ENCODE results near the gene NEK11.

The NEK11 gene

DNA sequence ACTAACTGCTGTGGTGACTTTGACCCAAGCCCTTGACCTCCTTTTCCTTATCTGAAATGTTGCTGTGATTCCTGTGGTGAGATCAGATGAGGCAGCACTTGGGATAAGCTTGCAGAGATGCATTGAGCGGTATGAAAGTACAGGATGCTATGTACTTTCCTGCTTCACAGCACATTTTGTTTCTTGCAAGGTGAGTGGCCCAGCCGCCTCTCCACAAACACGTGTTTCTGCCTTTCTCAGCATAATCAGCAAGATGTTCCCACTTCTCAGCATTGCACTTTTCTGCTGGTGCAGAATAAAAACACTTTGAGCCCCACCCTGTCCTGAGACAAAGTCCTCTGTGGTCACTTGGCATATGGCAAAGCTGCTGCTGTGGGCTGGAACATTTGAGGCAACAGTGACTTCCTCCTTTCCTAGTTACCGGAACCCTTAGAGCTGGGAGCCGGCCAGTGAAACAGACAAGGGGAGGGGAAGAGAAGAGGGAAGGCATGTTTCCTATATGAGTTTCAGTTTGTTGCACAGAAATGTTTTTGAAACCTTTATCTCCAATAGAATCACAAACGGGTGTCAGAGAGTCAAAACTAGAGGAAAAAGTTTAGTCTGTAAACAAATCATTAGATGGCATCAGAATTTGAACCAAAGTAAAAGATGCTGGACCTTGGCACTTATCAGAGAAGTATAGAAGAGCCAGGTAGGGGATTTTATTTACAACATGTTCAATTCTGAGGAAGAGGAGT lies 359.9 kb downstream of the NEK11 start:
- no peak for TF ChIP-seq GATA2 (IDR thresholded peaks at IDR 0.05; ENCODE audit: low read depth, low read length)
- no peak for TF ChIP-seq GATA3 (IDR thresholded peaks at IDR 0.05; ENCODE audit: low read depth, low read length)

DNA sequence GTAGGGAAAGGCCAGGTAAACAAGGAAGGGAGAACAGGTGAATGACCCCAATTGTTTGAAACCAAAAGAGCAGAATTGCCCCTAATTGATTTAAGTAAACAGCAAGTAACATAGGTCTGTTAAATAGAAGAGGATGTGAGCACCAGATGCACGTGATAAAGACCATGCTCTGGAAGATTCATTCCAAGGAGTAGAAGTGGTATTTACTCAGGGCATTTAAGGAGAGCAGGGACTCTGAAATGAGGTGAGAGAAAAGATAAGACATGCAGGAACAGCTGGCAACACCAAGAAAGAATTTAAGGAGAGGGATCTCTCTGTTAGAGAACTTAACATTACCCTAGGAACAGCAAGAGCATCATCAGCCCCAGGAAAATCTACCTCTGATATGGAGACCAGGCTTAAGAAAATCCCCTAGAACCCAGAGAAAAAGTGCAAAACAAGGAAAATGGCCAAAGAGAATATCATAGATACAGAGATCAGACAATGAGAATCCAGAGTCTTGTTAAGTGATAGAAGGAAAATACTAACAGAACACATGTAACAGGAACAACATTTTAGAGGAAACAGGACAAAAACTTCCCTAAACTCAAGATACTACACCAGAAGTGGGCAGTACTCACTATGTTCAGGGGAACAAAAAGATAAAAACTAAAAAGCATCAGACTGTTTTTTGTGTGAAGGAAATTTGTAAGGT lies 361.3 kb downstream of the NEK11 start:
- TF ChIP-seq GATA2 (IDR thresholded peaks at IDR 0.05; ENCODE audit: low read depth, low read length) (no peak), GATA3 (IDR thresholded peaks at IDR 0.05; ENCODE audit: low read depth, low read length) (no peak)

DNA sequence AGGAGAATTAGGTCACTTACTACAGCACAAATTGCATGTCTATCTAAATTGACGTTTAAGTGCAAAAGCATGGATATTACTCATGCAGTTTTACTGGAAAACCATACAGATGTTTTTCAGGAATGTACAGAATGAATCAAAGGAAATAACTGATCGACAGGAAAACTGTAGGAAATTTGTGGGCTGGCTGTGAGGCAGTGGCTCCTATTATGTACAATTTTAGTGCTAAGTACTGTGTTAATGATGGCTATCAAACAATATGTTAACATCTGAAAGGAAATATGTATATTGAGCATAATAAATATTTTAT lies 361.8 kb downstream of the NEK11 start:
- TF ChIP-seq GATA3 (IDR thresholded peaks at IDR 0.05; ENCODE audit: low read depth, low read length) (no peak), GATA2 (IDR thresholded peaks at IDR 0.05; ENCODE audit: low read depth, low read length) (no peak)

DNA sequence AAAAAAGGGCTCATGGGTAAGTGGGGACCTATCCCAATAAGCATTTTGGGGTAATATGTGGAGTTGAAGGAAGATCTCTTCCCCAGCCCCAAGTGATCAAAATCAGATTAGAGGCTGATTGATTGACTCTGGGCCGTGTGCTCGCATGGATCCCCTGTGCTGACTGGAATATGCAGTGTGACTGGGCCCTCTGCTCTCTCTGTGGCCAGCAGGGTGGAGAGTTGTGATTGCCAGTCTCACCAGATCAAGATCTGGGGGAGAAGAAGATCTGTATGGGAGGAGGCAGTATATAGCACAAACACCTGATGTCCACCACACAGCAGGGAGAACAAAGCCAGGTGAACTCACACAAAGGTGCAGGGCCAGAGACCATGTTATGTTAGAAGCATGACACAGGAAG lies 363.7 kb downstream of the NEK11 start:
- TF ChIP-seq GATA3 (IDR thresholded peaks at IDR 0.05; ENCODE audit: low read depth, low read length) (no peak), GATA2 (IDR thresholded peaks at IDR 0.05; ENCODE audit: low read depth, low read length) (no peak)

DNA sequence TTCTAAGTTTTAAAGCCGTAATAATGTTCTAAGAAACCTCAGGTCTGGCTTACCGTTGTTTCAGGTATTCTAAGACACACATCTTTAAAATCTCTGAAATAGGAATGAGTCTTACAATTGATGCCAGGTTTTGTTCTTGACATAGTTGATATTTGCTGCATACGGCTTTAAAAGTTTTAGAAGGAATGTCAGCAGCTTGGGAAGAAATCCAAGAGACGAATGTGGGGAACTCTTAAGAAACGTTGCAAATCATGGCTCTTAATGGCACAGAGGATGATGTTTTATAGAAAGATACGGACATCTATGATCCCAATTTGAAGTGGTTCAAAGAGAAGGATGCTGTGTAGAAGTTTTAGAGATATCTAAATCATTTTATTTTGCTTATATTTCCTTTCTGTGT lies 366.4 kb downstream of the NEK11 start:
- TF ChIP-seq GATA2 (IDR thresholded peaks at IDR 0.05; ENCODE audit: low read depth, low read length) (no peak), GATA3 (IDR thresholded peaks at IDR 0.05; ENCODE audit: low read depth, low read length) (no peak)

DNA sequence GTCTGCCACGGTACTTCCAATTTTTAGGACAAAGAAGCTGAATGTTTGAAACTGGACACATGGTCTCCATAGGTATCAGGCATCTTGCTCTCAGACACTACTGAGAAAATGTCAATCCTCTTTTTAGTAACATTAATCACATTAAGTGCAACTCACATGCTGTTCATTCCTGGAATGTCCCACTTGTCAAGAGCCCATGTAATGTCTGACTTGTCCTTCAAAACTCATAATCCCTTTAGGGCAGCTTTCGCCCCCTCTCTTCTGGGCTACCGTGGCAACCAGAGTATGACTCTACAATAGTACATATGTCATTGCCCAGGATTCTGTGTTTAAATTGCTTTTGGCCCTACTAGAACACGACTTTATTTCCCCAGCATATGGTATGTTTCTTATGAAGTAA lies 367.2 kb downstream of the NEK11 start:
- no peak for TF ChIP-seq GATA3 (IDR thresholded peaks at IDR 0.05; ENCODE audit: low read depth, low read length)
- TF ChIP-seq GATA2 (IDR thresholded peaks at IDR 0.05; ENCODE audit: low read depth, low read length) = no peak

DNA sequence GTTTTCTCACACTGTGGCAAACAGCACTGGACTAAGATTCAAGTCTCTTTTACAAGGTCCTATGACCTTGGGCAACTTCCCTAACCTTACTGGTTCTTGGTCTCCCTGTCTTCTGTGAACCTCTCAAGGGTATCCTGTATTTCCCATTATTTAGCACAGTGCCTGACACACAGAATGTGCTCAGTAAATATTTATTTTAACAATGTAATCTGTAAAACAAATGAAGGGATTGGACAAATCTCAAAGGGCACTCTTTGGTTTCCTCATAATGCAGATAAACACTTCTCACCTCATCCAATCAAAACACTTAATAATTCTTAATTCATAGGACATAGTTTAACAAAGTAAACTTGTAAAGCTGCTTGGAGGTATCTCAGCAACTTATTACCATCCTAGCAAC lies 367.7 kb downstream of the NEK11 start:
- TF ChIP-seq GATA3 (IDR thresholded peaks at IDR 0.05; ENCODE audit: low read depth, low read length) (no peak), GATA2 (IDR thresholded peaks at IDR 0.05; ENCODE audit: low read depth, low read length) (no peak)

DNA sequence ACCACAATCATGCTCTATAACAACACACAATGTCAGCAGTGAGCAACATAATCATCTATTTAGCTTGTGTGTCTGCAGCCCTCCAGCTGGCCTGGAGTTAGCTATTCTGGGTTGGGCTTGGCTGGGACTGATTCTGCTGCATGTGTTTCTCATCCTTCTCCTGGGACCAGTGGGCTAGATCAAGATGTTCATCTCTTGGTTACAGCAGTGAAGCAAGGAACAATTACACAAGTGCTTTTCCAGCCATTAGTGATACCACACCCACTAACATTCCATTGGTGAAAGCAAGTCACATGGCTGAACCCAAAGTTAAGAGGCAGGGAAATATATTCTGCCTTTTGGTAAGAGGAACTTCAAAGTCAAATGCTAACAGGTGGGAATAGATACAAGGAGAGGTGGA lies 369.5 kb downstream of the NEK11 start:
- TF ChIP-seq GATA2 (IDR thresholded peaks at IDR 0.05; ENCODE audit: low read depth, low read length) (no peak), GATA3 (IDR thresholded peaks at IDR 0.05; ENCODE audit: low read depth, low read length) (no peak)

DNA sequence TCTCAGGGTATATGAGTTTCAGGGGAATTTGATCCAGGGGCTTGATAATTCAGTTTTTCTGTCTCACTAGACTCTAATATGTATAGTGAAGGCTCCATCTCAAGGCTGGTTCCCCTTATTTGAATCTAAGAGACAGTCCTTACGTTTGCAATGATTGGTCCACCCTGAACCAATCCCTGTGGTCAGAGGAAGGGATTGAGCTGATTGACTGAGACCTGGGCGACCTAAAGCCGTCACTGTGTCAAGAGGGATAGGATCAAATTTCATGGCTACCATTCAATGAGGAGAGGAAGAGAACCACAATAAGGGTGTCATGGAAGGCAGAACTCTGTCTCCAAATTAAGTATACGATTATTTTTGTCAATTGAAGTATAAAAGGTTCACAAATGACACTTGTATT lies 371.2 kb downstream of the NEK11 start:
- TF ChIP-seq GATA3 (IDR thresholded peaks at IDR 0.05; ENCODE audit: low read depth, low read length) (no peak), GATA2 (IDR thresholded peaks at IDR 0.05; ENCODE audit: low read depth, low read length) (no peak)
